HepG2 (cell line): ENCODE measurements around the gene ZSCAN26. TPM values are rescaled to one million over a fixed set of nuclear protein-coding genes. Genes with fewer than 3 reads are reported as not detected.

ENCODE experiments used
- ASH2L ChIP-seq: fragments of 300-600, 200-600 bp; sonication (generic); IDR thresholded peaks from 2 replicates; pipeline ENCODE4 v1.7.0; 2017; ENCODE audit warnings: low read depth, mild to moderate bottlenecking, moderate library complexity, mixed read lengths, low read length; ENCODE audit not compliant: insufficient read length
- BRCA1 ChIP-seq: sonication (generic); formaldehyde crosslinking; IDR thresholded peaks from 2 replicates; pipeline ENCODE4 v1.4.0; 2020; ENCODE audit warnings: missing genetic modification reagents
- ETV5 ChIP-seq: IDR thresholded peaks from 2 replicates; pipeline ENCODE4 v1.6.1; 2018; ENCODE audit warnings: missing biosample characterization, missing genetic modification reagents, inconsistent platforms, borderline replicate concordance
- KDM6A ChIP-seq: IDR thresholded peaks from 2 replicates; pipeline ENCODE4 v1.6.1; 2016; ENCODE audit warnings: low read depth
- KLF11 ChIP-seq: IDR thresholded peaks from 2 replicates; pipeline ENCODE4 v1.6.1; 2016; ENCODE audit warnings: missing compliant biosample characterization
- NFATC3 ChIP-seq: sonication (generic); formaldehyde crosslinking; IDR thresholded peaks from 2 replicates; pipeline ENCODE4 v1.5.1; 2020; ENCODE audit warnings: mild to moderate bottlenecking, missing genetic modification reagents
- PCBP2 ChIP-seq: fragments of 200-400 bp; formaldehyde crosslinking; optimal IDR thresholded peaks from 2 replicates; pipeline ENCODE3; 2018; ENCODE audit warnings: low read length, low read depth; ENCODE audit not compliant: poor library complexity, severe bottlenecking
- ZNF230 ChIP-seq: sonication (generic); formaldehyde crosslinking; IDR thresholded peaks from 2 replicates; pipeline ENCODE4 v1.4.0; 2020; ENCODE audit warnings: mild to moderate bottlenecking, missing genetic modification reagents
- ZNF253 ChIP-seq: sonication (generic); formaldehyde crosslinking; IDR thresholded peaks from 2 replicates; pipeline ENCODE4 v1.8.0; 2022; ENCODE audit warnings: mild to moderate bottlenecking, missing genetic modification reagents, borderline replicate concordance
- polyA plus RNA-seq, 8 experiments: library from polyadenylated mRNA; depleted of rRNA in 3 of 8; stranded (reverse) in 7 of 8; unstranded in 1 of 8; fragments of >200 nt; fragmentation: Illumina TruSeq in 4 of 8; extraction: Trizol in 4 of 8; gene quantifications; 2 replicates each; pipeline versions ENCODE4 v1.2.1 to v1.2.3, GENCODE V29; 2011 to 2016; ENCODE audit warnings: low read depth in 4 of 8, missing spikeins in 1 of 8, mixed read lengths in 1 of 8; ENCODE audit not compliant: insufficient read depth in 1 of 8
- total RNA-seq, 5 experiments: library from RNA; depleted of rRNA; stranded (reverse); fragments of >200 nt; fragmentation: Illumina TruSeq; extraction: Trizol; gene quantifications; 2 replicates each; pipeline ENCODE4 v1.2.3, GENCODE V29; 2016; ENCODE audit warnings: low read depth in 1 of 5
- TF ChIP-seq, protein P1 (sequence below): sonication (generic); formaldehyde crosslinking; IDR thresholded peaks from 2 replicates; pipeline ENCODE4 v1.9.0; 2022; ENCODE audit warnings: low read depth, missing genetic modification reagents
- TF ChIP-seq, protein P2 (sequence below): sonication (generic); formaldehyde crosslinking; IDR thresholded peaks from 2 replicates; pipeline ENCODE4 v1.8.1; 2023; ENCODE audit warnings: missing genetic modification reagents, mild to moderate bottlenecking, borderline replicate concordance
- TF ChIP-seq, protein P3 (sequence below): sonication (generic); formaldehyde crosslinking; IDR thresholded peaks from 2 replicates; pipeline ENCODE4 v1.4.0; 2020; ENCODE audit warnings: missing genetic modification reagents, borderline replicate concordance
- TF ChIP-seq, protein P4 (sequence below): sonication (generic); formaldehyde crosslinking; IDR thresholded peaks from one replicate; pipeline ENCODE4 v1.5.1; 2020; ENCODE audit warnings: mild to moderate bottlenecking, missing genetic modification reagents; ENCODE audit errors: not compliant biosample characterization

Gene ZSCAN26
- total and polyA plus RNA-seq, 2 of the 13 experiments (the other 11 are each of a cell fraction or from before 2014, with no cell fraction given): 12.0 to 15.6 TPM

DNA sequence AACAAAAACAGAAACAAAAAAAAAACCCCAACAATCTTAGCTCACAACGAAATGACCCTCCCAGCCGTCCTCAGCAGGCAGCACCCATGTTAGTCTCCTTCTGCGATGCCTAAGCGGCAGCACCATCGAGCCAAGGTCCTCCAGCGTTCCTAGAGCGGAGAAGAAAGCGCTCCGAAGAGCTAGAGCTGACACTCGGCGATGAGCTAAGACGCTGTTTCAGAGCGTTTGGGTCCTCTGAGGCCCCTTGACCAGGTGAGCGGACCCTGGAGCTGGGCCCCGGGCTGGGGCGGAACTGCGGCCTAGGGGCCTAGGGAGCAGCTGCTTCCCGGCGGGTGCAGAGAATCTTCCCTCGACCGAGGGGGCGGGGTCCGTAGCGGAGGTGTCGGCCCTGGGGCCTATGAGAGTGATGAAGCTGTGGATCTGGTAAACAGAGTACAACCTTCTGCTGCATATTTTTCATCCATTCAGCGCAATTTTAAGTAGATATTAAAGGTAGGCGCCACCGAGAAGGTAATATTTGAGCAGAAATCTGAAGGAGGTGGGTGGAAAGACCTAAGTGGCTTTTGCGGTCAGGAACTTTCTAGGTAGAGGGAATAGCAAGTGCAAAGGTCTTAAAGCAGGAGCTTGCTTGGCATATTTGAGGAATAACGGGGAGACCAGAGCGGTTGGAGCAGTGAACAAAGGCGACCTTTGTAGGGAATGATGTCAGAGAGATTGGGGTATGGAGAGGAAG, at the start of gene ZSCAN26 (continued):
- TF ChIP-seq, protein P1, sequence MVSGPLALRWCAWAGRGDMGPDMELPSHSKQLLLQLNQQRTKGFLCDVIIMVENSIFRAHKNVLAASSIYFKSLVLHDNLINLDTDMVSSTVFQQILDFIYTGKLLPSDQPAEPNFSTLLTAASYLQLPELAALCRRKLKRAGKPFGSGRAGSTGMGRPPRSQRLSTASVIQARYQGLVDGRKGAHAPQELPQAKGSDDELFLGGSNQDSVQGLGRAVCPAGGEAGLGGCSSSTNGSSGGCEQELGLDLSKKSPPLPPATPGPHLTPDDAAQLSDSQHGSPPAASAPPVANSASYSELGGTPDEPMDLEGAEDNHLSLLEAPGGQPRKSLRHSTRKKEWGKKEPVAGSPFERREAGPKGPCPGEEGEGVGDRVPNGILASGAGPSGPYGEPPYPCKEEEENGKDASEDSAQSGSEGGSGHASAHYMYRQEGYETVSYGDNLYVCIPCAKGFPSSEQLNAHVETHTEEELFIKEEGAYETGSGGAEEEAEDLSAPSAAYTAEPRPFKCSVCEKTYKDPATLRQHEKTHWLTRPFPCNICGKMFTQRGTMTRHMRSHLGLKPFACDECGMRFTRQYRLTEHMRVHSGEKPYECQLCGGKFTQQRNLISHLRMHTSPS (CRISPR knock-in tag): no peak
- TF ChIP-seq ZNF230 (CRISPR knock-in tag) (peak; percentile 84), ETV5 (CRISPR knock-in tag) (peak; percentile 57; the same call in 1 of the 2 replicates), PCBP2 (no peak), KLF11 (CRISPR knock-in tag) (peak; percentile 86; the same call in 1 of the 2 replicates), BRCA1 (peak; percentile 79; the same call in 1 of the 2 replicates), KDM6A (peak; percentile 26; the same call in 1 of the 2 replicates), ZNF253 (CRISPR knock-in tag) (no peak), ASH2L (peak; percentile 98), NFATC3 (CRISPR knock-in tag) (peak; percentile 23; the same call in 1 of the 2 replicates)
- TF ChIP-seq, protein P2, sequence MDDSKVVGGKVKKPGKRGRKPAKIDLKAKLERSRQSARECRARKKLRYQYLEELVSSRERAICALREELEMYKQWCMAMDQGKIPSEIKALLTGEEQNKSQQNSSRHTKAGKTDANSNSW (CRISPR knock-in tag): no peak
- TF ChIP-seq, protein P3, sequence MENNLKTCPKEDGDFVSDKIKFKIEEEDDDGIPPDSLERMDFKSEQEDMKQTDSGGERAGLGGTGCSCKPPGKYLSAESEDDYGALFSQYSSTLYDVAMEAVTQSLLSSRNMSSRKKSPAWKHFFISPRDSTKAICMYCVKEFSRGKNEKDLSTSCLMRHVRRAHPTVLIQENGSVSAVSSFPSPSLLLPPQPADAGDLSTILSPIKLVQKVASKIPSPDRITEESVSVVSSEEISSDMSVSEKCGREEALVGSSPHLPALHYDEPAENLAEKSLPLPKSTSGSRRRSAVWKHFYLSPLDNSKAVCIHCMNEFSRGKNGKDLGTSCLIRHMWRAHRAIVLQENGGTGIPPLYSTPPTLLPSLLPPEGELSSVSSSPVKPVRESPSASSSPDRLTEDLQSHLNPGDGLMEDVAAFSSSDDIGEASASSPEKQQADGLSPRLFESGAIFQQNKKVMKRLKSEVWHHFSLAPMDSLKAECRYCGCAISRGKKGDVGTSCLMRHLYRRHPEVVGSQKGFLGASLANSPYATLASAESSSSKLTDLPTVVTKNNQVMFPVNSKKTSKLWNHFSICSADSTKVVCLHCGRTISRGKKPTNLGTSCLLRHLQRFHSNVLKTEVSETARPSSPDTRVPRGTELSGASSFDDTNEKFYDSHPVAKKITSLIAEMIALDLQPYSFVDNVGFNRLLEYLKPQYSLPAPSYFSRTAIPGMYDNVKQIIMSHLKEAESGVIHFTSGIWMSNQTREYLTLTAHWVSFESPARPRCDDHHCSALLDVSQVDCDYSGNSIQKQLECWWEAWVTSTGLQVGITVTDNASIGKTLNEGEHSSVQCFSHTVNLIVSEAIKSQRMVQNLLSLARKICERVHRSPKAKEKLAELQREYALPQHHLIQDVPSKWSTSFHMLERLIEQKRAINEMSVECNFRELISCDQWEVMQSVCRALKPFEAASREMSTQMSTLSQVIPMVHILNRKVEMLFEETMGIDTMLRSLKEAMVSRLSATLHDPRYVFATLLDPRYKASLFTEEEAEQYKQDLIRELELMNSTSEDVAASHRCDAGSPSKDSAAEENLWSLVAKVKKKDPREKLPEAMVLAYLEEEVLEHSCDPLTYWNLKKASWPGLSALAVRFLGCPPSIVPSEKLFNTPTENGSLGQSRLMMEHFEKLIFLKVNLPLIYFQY (CRISPR knock-in tag): no peak; the same call in 1 of the 2 replicates
- TF ChIP-seq, protein P4, sequence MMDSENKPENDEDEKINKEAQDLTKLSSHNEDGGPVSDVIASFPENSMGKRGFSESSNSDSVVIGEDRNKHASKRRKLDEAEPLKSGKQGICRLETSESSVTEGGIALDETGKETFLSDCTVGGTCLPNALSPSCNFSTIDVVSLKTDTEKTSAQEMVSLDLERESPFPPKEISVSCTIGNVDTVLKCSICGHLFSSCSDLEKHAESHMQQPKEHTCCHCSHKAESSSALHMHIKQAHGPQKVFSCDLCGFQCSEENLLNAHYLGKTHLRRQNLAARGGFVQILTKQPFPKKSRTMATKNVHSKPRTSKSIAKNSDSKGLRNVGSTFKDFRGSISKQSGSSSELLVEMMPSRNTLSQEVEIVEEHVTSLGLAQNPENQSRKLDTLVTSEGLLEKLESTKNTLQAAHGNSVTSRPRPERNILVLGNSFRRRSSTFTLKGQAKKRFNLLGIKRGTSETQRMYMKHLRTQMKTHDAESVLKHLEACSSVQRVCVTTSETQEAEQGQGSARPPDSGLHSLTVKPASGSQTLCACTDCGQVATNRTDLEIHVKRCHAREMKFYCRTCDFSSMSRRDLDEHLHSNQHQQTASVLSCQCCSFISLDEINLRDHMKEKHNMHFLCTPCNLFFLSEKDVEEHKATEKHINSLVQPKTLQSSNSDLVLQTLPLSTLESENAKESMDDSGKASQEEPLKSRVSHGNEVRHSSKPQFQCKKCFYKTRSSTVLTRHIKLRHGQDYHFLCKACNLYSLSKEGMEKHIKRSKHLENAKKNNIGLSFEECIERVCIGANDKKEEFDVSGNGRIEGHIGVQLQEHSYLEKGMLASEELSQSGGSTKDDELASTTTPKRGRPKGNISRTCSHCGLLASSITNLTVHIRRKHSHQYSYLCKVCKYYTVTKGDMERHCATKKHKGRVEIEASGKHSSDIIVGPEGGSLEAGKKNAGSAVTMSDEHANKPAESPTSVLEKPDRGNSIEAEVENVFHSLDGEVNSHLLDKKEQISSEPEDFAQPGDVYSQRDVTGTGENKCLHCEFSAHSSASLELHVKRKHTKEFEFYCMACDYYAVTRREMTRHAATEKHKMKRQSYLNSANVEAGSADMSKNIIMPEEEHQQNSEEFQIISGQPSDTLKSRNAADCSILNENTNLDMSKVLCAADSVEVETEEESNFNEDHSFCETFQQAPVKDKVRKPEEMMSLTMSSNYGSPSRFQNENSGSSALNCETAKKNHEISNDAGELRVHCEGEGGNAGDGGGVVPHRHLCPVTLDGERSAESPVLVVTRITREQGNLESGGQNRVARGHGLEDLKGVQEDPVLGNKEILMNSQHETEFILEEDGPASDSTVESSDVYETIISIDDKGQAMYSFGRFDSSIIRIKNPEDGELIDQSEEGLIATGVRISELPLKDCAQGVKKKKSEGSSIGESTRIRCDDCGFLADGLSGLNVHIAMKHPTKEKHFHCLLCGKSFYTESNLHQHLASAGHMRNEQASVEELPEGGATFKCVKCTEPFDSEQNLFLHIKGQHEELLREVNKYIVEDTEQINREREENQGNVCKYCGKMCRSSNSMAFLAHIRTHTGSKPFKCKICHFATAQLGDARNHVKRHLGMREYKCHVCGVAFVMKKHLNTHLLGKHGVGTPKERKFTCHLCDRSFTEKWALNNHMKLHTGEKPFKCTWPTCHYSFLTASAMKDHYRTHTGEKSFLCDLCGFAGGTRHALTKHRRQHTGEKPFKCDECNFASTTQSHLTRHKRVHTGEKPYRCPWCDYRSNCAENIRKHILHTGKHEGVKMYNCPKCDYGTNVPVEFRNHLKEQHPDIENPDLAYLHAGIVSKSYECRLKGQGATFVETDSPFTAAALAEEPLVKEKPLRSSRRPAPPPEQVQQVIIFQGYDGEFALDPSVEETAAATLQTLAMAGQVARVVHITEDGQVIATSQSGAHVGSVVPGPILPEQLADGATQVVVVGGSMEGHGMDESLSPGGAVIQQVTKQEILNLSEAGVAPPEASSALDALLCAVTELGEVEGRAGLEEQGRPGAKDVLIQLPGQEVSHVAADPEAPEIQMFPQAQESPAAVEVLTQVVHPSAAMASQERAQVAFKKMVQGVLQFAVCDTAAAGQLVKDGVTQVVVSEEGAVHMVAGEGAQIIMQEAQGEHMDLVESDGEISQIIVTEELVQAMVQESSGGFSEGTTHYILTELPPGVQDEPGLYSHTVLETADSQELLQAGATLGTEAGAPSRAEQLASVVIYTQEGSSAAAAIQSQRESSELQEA: peak; percentile 82
